Activated CD4-positive, alpha-beta T cell treated with anti-CD3 and anti-CD28 coated beads for 24 hours (primary cell): ENCODE data around the gene ARHGAP33.
"Not testable (repeated sequence)": the region's sequence is repeated elsewhere in the genome, so short reads cannot be mapped to it uniquely, and the experiment has no call there.

Experiments
- DNase-seq, 2 donors: peaks; one replicate each; pipeline ENCODE4 v3.0.0-alpha.2; 2020; ENCODE audit warnings: low read depth in 2 of 2

ARHGAP33 gene

GRCh38 chr19:35755131-35755549 is 20.2 kb upstream of the ARHGAP33 start:
- no peak for DNase-seq

- DNase-seq: no peak
Observed at GRCh38 chr19:35755550-35756376, 19.6 kb upstream of the ARHGAP33 start.

- DNase-seq: no peak
Observed at GRCh38 chr19:35756377-35757230, 18.8 kb upstream of the ARHGAP33 start, which contains the start of gene HSPB6. TSS of gene HSPB6 (minus strand) at chr19:35757029. CDS start at chr19:35757008, 21 bp downstream.

- no peak for DNase-seq
Observed at GRCh38 chr19:35757231-35757748, 18.1 kb upstream of the ARHGAP33 start.

GRCh38 chr19:35757749-35758608 is 17.4 kb upstream of the ARHGAP33 start, which contains the start of gene PROSER3:
TSS of gene PROSER3 (plus strand) at chr19:35758176. CDS start at chr19:35758216, 40 bp downstream.
- DNase-seq: peak; percentile 94 to 97

- no peak for DNase-seq
Observed at GRCh38 chr19:35759697-35760096, 15.7 kb upstream of the ARHGAP33 start.

GRCh38 chr19:35760711-35761349 is 14.5 kb upstream of the ARHGAP33 start:
- no peak for DNase-seq

- no peak for DNase-seq
Observed at GRCh38 chr19:35764432-35765315, 10.7 kb upstream of the ARHGAP33 start.

GRCh38 chr19:35766571-35767104 is 8.7 kb upstream of the ARHGAP33 start:
- DNase-seq: no peak

- DNase-seq: no peak
Observed at GRCh38 chr19:35767288-35768081, 7.9 kb upstream of the ARHGAP33 start.

- DNase-seq: no peak
Observed at GRCh38 chr19:35768082-35768421, 7.3 kb upstream of the ARHGAP33 start.

GRCh38 chr19:35772362-35772761 is 3.0 kb upstream of the ARHGAP33 start:
- DNase-seq: not testable (repeated sequence)

GRCh38 chr19:35773020-35773806 is 2.2 kb upstream of the ARHGAP33 start:
- no peak for DNase-seq

- no peak for DNase-seq
Observed at GRCh38 chr19:35774274-35775045, 904 bp upstream of the ARHGAP33 start.

GRCh38 chr19:35775046-35775297 is 392 bp upstream of the ARHGAP33 start:
- no peak for DNase-seq

- DNase-seq: no peak
Observed at GRCh38 chr19:35776102-35776788, 881 bp downstream of the ARHGAP33 start.
